Liver (tissue), 9 donors: ENCODE data around the gene NBEAL1. TPM values are rescaled to one million over a fixed set of nuclear protein-coding genes. Genes with fewer than 3 reads are reported as not detected.
"Not testable (repeated sequence)": the region's sequence is repeated elsewhere in the genome, so short reads cannot be mapped to it uniquely, and the experiment has no call there.

ENCODE experiments used
- DNase-seq: peaks from one replicate; pipeline ENCODE4 v3.0.0-alpha.2; 2017; ENCODE audit warnings: low spot score
- H3K27ac ChIP-seq, 2 donors: one replicate each; pipeline ENCODE4 v1.7.0; 2013; ENCODE audit warnings: inconsistent platforms in 2 of 2, low read length in 2 of 2, control low read depth in 1 of 2, low read depth in 1 of 2, mild to moderate bottlenecking in 1 of 2
- H3K27me3 ChIP-seq, 4 donors: one replicate each; pipeline versions ENCODE4 v1.6.1 to v1.7.0; 2013; ENCODE audit warnings: low read length in 3 of 4, inconsistent platforms in 1 of 4, mild to moderate bottlenecking in 1 of 4, moderate library complexity in 1 of 4; ENCODE audit not compliant: control insufficient read depth in 4 of 4, insufficient read depth in 4 of 4
- H3K36me3 ChIP-seq, 4 donors: one replicate each; pipeline versions ENCODE4 v1.6.1 to v1.7.0; 2013; ENCODE audit warnings: low read length in 3 of 4, mild to moderate bottlenecking in 3 of 4, low read depth in 1 of 4, moderate library complexity in 1 of 4; ENCODE audit not compliant: control insufficient read depth in 4 of 4, insufficient read depth in 3 of 4
- H3K4me1 ChIP-seq, 4 donors: one replicate each; pipeline versions ENCODE4 v1.6.1 to v1.7.0; 2013; ENCODE audit warnings: low read length in 3 of 4, mild to moderate bottlenecking in 3 of 4, moderate library complexity in 1 of 4; ENCODE audit not compliant: control insufficient read depth in 4 of 4, insufficient read depth in 4 of 4
- H3K4me3 ChIP-seq, 3 donors: one replicate each; pipeline versions ENCODE4 v1.6.1 to v1.7.0; 2013; ENCODE audit warnings: low read length in 3 of 3, control low read depth in 1 of 3, low read depth in 1 of 3, mild to moderate bottlenecking in 1 of 3
- H3K9ac ChIP-seq, 2 donors: one replicate each; pipeline ENCODE4 v1.7.0; 2013; ENCODE audit warnings: low read length in 2 of 2, mild to moderate bottlenecking in 2 of 2, moderate library complexity in 2 of 2, control low read depth in 1 of 2, low read depth in 1 of 2
- H3K9me3 ChIP-seq, 4 donors: one replicate each; pipeline versions ENCODE4 v1.6.1 to v1.7.0; 2013; ENCODE audit warnings: low read length in 3 of 4; ENCODE audit not compliant: control insufficient read depth in 4 of 4
- EGR1 ChIP-seq, 2 donors: IDR thresholded peaks; 2 replicates each; pipeline ENCODE4 v1.6.1; 2016 to 2018; ENCODE audit warnings: antibody characterized with exemption in 2 of 2, low read depth in 2 of 2
- FOXA1 ChIP-seq: IDR thresholded peaks from 2 replicates; pipeline ENCODE4 v1.6.1; 2016; ENCODE audit warnings: antibody characterized with exemption
- FOXA2 ChIP-seq: IDR thresholded peaks from 2 replicates; pipeline ENCODE4 v1.6.1; 2016; ENCODE audit warnings: antibody characterized with exemption
- GABPA ChIP-seq, 2 donors: IDR thresholded peaks in 1 of 2; conservative IDR thresholded peaks in 1 of 2; 2 replicates each; pipeline ENCODE4 v1.6.1; 2016; ENCODE audit warnings: antibody characterized with exemption in 2 of 2, mild to moderate bottlenecking in 1 of 2, moderate library complexity in 1 of 2
- HNF4A ChIP-seq, 2 donors: conservative IDR thresholded peaks; 2 replicates each; pipeline ENCODE4 v1.6.1; 2016; ENCODE audit warnings: antibody characterized with exemption in 2 of 2, mild to moderate bottlenecking in 2 of 2
- JUND ChIP-seq, 2 donors: IDR thresholded peaks; 2 replicates each; pipeline ENCODE4 v1.6.1; 2016; ENCODE audit warnings: antibody characterized with exemption in 2 of 2
- NR2F2 ChIP-seq: IDR thresholded peaks from 2 replicates; pipeline ENCODE4 v1.6.1; 2016; ENCODE audit warnings: antibody characterized with exemption
- RAD21 ChIP-seq, 2 donors: IDR thresholded peaks; 2 replicates each; pipeline ENCODE4 v1.6.1; 2016; ENCODE audit warnings: antibody characterized with exemption in 2 of 2, mild to moderate bottlenecking in 2 of 2
- RXRA ChIP-seq, 2 donors: IDR thresholded peaks; 2 replicates each; pipeline ENCODE4 v1.6.1; 2017 to 2018; ENCODE audit warnings: antibody characterized with exemption in 2 of 2, mild to moderate bottlenecking in 1 of 2
- SP1 ChIP-seq: IDR thresholded peaks from 2 replicates; pipeline ENCODE4 v1.6.1; 2018; ENCODE audit warnings: antibody characterized with exemption, mild to moderate bottlenecking
- TAF1 ChIP-seq: conservative IDR thresholded peaks from 2 replicates; pipeline ENCODE4 v1.6.1; 2016; ENCODE audit warnings: antibody characterized with exemption, mild to moderate bottlenecking
- WGBS: extraction: QIAGEN DNeasy Blood & Tissue Kit; methylation state at CpG from one replicate; pipeline ENCODE4 v1.1.7; 2013; 5-methylcytosine and 5-hydroxymethylcytosine counted together
- polyA plus RNA-seq, 2 donors: library from polyadenylated mRNA; stranded (reverse) in 1 of 2; unstranded in 1 of 2; fragments of 200-250 nt in 1 of 2; fragments of >200 nt in 1 of 2; fragmentation: Nextera tagmentation in 1 of 2; extraction: Ambion mirVana in 1 of 2; gene quantifications; one replicate each; pipeline versions ENCODE4 v1.2.1 to v1.2.3, GENCODE V29; 2013 to 2015
- total RNA-seq, 2 donors: library from RNA; depleted of rRNA; stranded (reverse); fragments of >200 nt; gene quantifications; one replicate each; pipeline ENCODE4 v1.2.3, GENCODE V29; 2014
- TF ChIP-seq, protein P1 (sequence below): IDR thresholded peaks from 2 replicates; pipeline ENCODE4 v1.6.1; 2016; ENCODE audit warnings: antibody characterized with exemption
- TF ChIP-seq, protein P2 (sequence below): IDR thresholded peaks from 2 replicates; pipeline ENCODE4 v1.6.1; 2016; ENCODE audit warnings: antibody characterized with exemption
- TF ChIP-seq, protein P3 (sequence below): IDR thresholded peaks from 2 replicates; pipeline ENCODE4 v1.6.1; 2016; ENCODE audit warnings: antibody characterized with exemption
- TF ChIP-seq, protein P4 (sequence below): IDR thresholded peaks from 2 replicates; pipeline ENCODE4 v1.6.1; 2016; ENCODE audit warnings: antibody characterized with exemption, mild to moderate bottlenecking
- donor health status: healthy.
- donor health status: healthy.
- donor health status: healthy.
- donor health status: healthy.
- donor health status: healthy.

The NBEAL1 gene
- total and polyA plus RNA-seq, 4 donors: 4.4 to 47.9 (median 17.0) TPM

DNA sequence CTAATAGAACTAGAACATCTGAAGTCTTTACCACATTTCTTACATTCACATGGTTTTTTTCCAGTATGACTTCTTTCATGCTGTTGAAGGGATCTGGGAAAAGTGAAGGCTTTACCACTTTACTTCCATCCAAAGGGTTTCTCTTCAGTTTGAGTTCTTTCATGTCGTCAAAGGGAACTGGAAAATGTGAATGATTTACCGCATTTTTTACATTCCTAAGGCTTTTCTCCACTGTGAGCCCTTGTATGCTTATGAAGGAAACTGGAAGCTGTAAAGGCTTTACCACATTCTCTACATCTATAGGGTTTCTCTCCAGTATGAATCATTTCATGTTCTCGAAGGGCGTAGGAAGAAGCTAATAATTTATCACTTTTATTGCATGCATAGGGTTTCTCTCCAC lies 46.7 kb downstream of the NBEAL1 start:
- H3K4me3 ChIP-seq: no peak overlapping the region
- DNase-seq: no peak
- H3K27me3 ChIP-seq: no peaks in the 10 kb centered on the region
- WGBS: 84% methylated on average over 4 of the region's 4 CpGs
- no peaks in the 10 kb centered on the region for H3K9me3 ChIP-seq
- H3K27ac ChIP-seq: no peak overlapping the region
- no peak overlapping the region for H3K9ac ChIP-seq
- H3K36me3 ChIP-seq: peaks cover 7 to 31% (median 21%) of the 10 kb centered on the region in 4 donors
- no peaks in the 10 kb centered on the region for H3K4me1 ChIP-seq
- TF ChIP-seq, protein P1, sequence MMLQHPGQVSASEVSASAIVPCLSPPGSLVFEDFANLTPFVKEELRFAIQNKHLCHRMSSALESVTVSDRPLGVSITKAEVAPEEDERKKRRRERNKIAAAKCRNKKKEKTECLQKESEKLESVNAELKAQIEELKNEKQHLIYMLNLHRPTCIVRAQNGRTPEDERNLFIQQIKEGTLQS: no peak
- TF ChIP-seq TAF1 (no peak), NR2F2 (no peak), EGR1 (IDR thresholded peaks at IDR 0.05; ENCODE audit: low read depth in 2 of 2) (no peak), JUND (IDR thresholded peaks at IDR 0.05) (no peak)
- TF ChIP-seq, protein P2, sequence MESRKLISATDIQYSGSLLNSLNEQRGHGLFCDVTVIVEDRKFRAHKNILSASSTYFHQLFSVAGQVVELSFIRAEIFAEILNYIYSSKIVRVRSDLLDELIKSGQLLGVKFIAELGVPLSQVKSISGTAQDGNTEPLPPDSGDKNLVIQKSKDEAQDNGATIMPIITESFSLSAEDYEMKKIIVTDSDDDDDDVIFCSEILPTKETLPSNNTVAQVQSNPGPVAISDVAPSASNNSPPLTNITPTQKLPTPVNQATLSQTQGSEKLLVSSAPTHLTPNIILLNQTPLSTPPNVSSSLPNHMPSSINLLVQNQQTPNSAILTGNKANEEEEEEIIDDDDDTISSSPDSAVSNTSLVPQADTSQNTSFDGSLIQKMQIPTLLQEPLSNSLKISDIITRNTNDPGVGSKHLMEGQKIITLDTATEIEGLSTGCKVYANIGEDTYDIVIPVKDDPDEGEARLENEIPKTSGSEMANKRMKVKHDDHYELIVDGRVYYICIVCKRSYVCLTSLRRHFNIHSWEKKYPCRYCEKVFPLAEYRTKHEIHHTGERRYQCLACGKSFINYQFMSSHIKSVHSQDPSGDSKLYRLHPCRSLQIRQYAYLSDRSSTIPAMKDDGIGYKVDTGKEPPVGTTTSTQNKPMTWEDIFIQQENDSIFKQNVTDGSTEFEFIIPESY: no peak
- TF ChIP-seq, protein P3, sequence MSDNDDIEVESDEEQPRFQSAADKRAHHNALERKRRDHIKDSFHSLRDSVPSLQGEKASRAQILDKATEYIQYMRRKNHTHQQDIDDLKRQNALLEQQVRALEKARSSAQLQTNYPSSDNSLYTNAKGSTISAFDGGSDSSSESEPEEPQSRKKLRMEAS: no peak

DNA sequence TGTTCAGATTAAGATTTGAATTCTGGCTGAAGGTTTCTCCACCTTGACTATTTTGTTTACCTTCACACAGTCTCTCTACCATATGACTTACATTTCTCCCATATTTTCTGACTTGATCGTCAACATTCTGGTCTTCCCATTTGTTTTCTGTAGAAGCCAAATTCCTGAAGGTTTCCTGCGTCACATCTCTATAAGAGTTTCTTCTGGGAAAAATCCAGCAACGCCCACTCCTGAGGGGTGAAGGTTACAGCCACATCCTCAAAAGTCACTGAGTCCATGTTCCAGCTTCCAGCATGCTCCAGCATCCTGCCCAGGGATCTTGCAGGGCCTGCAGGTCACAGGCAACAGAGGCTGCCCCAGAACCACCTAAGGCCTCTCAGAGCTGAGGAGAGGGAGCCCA lies 47.5 kb downstream of the NBEAL1 start:
- TF ChIP-seq FOXA2 (no peak), NR2F2 (no peak), JUND (IDR thresholded peaks at IDR 0.05) (no peak), HNF4A (conservative IDR thresholded peaks at IDR 0.05) (no peak), RXRA (IDR thresholded peaks at IDR 0.05) (no peak), GABPA (IDR thresholded peaks at IDR 0.05 in 1 of 2, conservative IDR thresholded peaks at IDR 0.05 in 1 of 2) (no peak), TAF1 (no peak), FOXA1 (no peak), RAD21 (IDR thresholded peaks at IDR 0.05) (no peak), SP1 (no peak), EGR1 (IDR thresholded peaks at IDR 0.05; ENCODE audit: low read depth in 2 of 2) (no peak)
- TF ChIP-seq, protein P4, sequence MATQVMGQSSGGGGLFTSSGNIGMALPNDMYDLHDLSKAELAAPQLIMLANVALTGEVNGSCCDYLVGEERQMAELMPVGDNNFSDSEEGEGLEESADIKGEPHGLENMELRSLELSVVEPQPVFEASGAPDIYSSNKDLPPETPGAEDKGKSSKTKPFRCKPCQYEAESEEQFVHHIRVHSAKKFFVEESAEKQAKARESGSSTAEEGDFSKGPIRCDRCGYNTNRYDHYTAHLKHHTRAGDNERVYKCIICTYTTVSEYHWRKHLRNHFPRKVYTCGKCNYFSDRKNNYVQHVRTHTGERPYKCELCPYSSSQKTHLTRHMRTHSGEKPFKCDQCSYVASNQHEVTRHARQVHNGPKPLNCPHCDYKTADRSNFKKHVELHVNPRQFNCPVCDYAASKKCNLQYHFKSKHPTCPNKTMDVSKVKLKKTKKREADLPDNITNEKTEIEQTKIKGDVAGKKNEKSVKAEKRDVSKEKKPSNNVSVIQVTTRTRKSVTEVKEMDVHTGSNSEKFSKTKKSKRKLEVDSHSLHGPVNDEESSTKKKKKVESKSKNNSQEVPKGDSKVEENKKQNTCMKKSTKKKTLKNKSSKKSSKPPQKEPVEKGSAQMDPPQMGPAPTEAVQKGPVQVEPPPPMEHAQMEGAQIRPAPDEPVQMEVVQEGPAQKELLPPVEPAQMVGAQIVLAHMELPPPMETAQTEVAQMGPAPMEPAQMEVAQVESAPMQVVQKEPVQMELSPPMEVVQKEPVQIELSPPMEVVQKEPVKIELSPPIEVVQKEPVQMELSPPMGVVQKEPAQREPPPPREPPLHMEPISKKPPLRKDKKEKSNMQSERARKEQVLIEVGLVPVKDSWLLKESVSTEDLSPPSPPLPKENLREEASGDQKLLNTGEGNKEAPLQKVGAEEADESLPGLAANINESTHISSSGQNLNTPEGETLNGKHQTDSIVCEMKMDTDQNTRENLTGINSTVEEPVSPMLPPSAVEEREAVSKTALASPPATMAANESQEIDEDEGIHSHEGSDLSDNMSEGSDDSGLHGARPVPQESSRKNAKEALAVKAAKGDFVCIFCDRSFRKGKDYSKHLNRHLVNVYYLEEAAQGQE: no peak
- TF ChIP-seq, protein P3: no peak
- TF ChIP-seq, protein P1: no peak
- TF ChIP-seq, protein P2: no peak
- H3K9me3 ChIP-seq: no peaks in the 10 kb centered on the region
- H3K36me3 ChIP-seq: peaks cover 7 to 31% (median 20%) of the 10 kb centered on the region in 4 donors
- H3K27ac ChIP-seq: no peak overlapping the region
- no peak for DNase-seq
- 92% methylated on average over 3 of the region's 3 CpGs for WGBS
- no peaks in the 10 kb centered on the region for H3K27me3 ChIP-seq
- H3K9ac ChIP-seq: no peak overlapping the region
- H3K4me1 ChIP-seq: no peaks in the 10 kb centered on the region
- no peak overlapping the region for H3K4me3 ChIP-seq

DNA sequence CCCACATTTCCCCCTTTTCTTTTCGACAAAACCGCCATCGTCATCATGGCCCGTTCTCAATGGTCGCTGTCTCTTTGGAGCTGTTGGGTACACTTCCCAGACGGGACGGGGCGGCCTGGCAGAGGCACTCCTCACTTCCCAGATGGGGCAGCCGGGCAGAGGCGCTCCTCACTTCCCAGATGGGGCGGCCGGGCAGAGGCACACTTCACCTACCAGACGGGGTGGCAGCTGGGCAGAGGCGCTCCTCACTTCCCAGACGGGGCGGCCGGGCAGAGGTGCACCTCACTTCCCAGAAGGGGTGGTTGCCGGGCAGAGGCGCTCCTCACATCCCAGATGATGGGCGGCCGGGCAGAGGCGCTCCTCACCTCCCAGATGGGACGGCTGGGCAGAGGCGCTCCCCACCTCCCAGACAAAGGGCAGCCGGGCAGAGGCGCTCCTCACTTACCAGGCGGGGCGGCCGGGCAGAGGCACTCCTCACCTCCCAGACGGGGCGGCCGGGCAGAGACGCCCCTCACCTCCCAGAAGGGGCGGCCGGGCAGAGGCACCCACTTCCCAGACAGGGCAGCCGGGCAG lies 51.9 kb downstream of the NBEAL1 start:
- not testable (repeated sequence) for H3K27me3 ChIP-seq, DNase-seq, H3K9ac ChIP-seq, H3K4me1 ChIP-seq, H3K9me3 ChIP-seq, H3K27ac ChIP-seq, H3K4me3 ChIP-seq
- H3K36me3 ChIP-seq: peaks cover 5 to 22% (median 18%) of the 10 kb centered on the region in 4 donors
- 97% methylated on average over 36 of the region's 36 CpGs for WGBS
